ENCODE data around the gene NDFIP1. TPM values are rescaled to one million over a fixed set of nuclear protein-coding genes. Genes with fewer than 3 reads are reported as not detected.

Gene NDFIP1
- total and polyA plus RNA-seq, 2 of the 4 experiments (the other 2 are of a cell fraction): 7.7 to 15.4 TPM

DNA sequence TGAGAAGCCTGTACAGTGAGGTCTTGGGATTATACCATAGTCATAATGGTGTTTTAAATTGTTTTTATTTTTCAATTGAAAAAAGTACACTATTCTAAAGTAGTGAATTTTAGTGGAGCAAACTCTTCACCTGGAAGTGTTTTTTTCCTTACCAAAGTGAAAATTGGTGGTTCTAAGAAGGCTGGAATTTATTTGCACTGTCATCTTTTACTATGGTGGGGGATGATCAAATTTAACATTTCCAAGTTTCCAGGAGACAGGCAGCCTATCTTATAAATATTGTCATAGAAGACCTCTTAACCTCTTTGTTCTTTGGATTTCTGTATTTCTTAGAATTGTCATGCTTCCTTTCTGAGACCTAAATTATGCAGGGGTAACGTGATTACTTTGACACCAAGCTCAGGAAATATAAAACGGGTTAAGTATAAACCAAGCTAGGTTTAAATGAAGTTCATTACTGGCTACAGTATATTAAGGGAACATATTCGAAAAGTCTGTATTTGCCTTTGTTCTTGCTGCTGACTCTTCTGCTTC lies 20.2 kb downstream of the NDFIP1 start:
- Histone ChIP-seq H3K4me2 (ENCODE audit: low read depth, low read length) (no peak overlapping the region), H2BK15ac (ENCODE audit: low read depth, low read length) (no peak overlapping the region), H3K4ac (ENCODE audit: low read depth, low read length) (no peak overlapping the region), H2AFZ (replicated peaks; ENCODE audit: low read length, poor library complexity) (no peak overlapping the region), H2AK5ac (ENCODE audit: low read depth, low read length) (no peak overlapping the region), H2BK20ac (ENCODE audit: low read depth, low read length) (no peak overlapping the region), H3K9me3 (ENCODE audit: control insufficient read depth, insufficient read depth, low read length) (no peaks in the 10 kb centered on the region), H3K23ac (ENCODE audit: low read depth, low read length) (no peak overlapping the region), H3K9ac (ENCODE audit: low read depth, low read length) (no peak overlapping the region), H3K14ac (replicated peaks; ENCODE audit: low read depth, low read length) (no peak overlapping the region), H3K56ac (ENCODE audit: extremely low read depth, insufficient read depth, low read length) (no peak overlapping the region), H2AK9ac (replicated peaks; ENCODE audit: low read depth, low read length, poor library complexity) (no peak overlapping the region), H3K4me3 (ENCODE audit: insufficient read depth, low read depth, low read length) (no peak overlapping the region), H4K8ac (ENCODE audit: low read depth in 2 of 2, low read length in 2 of 2) (no peak overlapping the region), H3K27ac (ENCODE audit: insufficient read depth, low read length) (no peak overlapping the region), H3K9me1 (ENCODE audit: insufficient read depth, low read length) (0 out of 2 replicates have a peak, but pooled peaks cover 7% of the 10 kb centered on the region), H3K79me1 (ENCODE audit: low read depth in 1 of 2, low read length in 2 of 2) (peaks cover 35 to 68% of the 10 kb centered on the region in 2 experiments), H4K5ac (ENCODE audit: low read depth, low read length) (no peak overlapping the region), H3K27me3 (ENCODE audit: control insufficient read depth, insufficient read depth, low read length) (no peaks in the 10 kb centered on the region), H3K36me3 (ENCODE audit: control insufficient read depth, insufficient read depth, low read length) (peaks cover 11% of the 10 kb centered on the region), H2BK5ac (ENCODE audit: low read depth, low read length, poor library complexity, severe bottlenecking) (no peak overlapping the region), H3K18ac (ENCODE audit: low read depth, low read length) (no peak overlapping the region), H2BK120ac (ENCODE audit: low read depth, low read length) (no peak overlapping the region), H3K4me1 (ENCODE audit: control insufficient read depth, insufficient read depth, low read length) (0 out of 2 replicates have a peak, but pooled peaks cover under 1% of the 10 kb centered on the region), H4K91ac (ENCODE audit: insufficient read depth, low read depth, low read length) (no peak overlapping the region), H4K20me1 (ENCODE audit: insufficient read depth, low read length) (peaks cover 36% of the 10 kb centered on the region)
- no peak for ATAC-seq (ENCODE audit: low read depth)
- intact Hi-C loops (cut with micrococcal nuclease): no loop called here
- no TSS peak for BruUV-seq (replicated peaks)
- TF ChIP-seq, protein P1, sequence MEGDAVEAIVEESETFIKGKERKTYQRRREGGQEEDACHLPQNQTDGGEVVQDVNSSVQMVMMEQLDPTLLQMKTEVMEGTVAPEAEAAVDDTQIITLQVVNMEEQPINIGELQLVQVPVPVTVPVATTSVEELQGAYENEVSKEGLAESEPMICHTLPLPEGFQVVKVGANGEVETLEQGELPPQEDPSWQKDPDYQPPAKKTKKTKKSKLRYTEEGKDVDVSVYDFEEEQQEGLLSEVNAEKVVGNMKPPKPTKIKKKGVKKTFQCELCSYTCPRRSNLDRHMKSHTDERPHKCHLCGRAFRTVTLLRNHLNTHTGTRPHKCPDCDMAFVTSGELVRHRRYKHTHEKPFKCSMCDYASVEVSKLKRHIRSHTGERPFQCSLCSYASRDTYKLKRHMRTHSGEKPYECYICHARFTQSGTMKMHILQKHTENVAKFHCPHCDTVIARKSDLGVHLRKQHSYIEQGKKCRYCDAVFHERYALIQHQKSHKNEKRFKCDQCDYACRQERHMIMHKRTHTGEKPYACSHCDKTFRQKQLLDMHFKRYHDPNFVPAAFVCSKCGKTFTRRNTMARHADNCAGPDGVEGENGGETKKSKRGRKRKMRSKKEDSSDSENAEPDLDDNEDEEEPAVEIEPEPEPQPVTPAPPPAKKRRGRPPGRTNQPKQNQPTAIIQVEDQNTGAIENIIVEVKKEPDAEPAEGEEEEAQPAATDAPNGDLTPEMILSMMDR (conservative IDR thresholded peaks at IDR 0.05; ENCODE audit: low read depth, low read length): no peak
- TF ChIP-seq CHD1 (IDR thresholded peaks at IDR 0.05; ENCODE audit: low read depth, low read length) (no peak), CEBPB (IDR thresholded peaks at IDR 0.05; ENCODE audit: low read depth, low read length) (no peak), POLR2A (IDR thresholded peaks at IDR 0.05; ENCODE audit: low read depth, low read length) (no peak), MAZ (IDR thresholded peaks at IDR 0.05; ENCODE audit: borderline replicate concordance, low read depth, low read length) (no peak), SMC3 (IDR thresholded peaks at IDR 0.05; ENCODE audit: low read depth, low read length) (no peak), MXI1 (IDR thresholded peaks at IDR 0.05; ENCODE audit: borderline replicate concordance, low read depth, low read length) (no peak), FOS (IDR thresholded peaks at IDR 0.05; ENCODE audit: low read depth, low read length) (no peak)
- TF ChIP-seq, protein P2, sequence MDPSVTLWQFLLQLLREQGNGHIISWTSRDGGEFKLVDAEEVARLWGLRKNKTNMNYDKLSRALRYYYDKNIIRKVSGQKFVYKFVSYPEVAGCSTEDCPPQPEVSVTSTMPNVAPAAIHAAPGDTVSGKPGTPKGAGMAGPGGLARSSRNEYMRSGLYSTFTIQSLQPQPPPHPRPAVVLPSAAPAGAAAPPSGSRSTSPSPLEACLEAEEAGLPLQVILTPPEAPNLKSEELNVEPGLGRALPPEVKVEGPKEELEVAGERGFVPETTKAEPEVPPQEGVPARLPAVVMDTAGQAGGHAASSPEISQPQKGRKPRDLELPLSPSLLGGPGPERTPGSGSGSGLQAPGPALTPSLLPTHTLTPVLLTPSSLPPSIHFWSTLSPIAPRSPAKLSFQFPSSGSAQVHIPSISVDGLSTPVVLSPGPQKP (IDR thresholded peaks at IDR 0.05; ENCODE audit: borderline replicate concordance, low read depth, low read length): no peak
- WGBS, 2 experiments (ENCODE audit: extremely low coverage in 2 of 2, insufficient read length in 1 of 2): no CpG with 5 or more reads among the region's 3 CpGs
- in situ Hi-C loops (cut with MboI; ENCODE audit: low sequenced_read_pairs): no loop called here
- CTCF ChIA-PET: interaction anchor here (1.0 kb wide), 1 partner anchor 120 kb away, joined by 3 read pairs; no protein-coding TSS in a partner anchor
- POLR2A ChIA-PET (ENCODE audit: unreplicated experiment): no interaction called here
- dilution Hi-C loops (cut with HindIII; ENCODE audit: low sequenced_read_pairs, unreplicated experiment): loop anchor here (25.0 kb wide), 2 partner anchors 141 to 409 kb away; no protein-coding TSS in a partner anchor
- no peak for DNase-seq
